Left forelimb (tissue), 1 donor: ENCODE measurements around the gene IYD.

Experiments used
- DNase-seq: peaks from one replicate; pipeline ENCODE4 v3.0.0-alpha.2; 2018; ENCODE audit warnings: low spot score

Gene IYD

GRCh38 chr6:150368762-150369161 is at the start of gene IYD:
Gene IYD (plus strand): TSS chr6:150369012. CDS start chr6:150369032, 20 bp downstream.
- no peak for DNase-seq

- DNase-seq: no peak
Observed at GRCh38 chr6:150319924-150320323, 48.9 kb upstream of the IYD start.

- peak; percentile 85 for DNase-seq
Observed at GRCh38 chr6:150320442-150320841, 48.4 kb upstream of the IYD start.

GRCh38 chr6:150322466-150322871 is 46.3 kb upstream of the IYD start:
- DNase-seq: no peak

GRCh38 chr6:150323205-150323604 is 45.6 kb upstream of the IYD start:
- no peak for DNase-seq

GRCh38 chr6:150324044-150324443 is 44.8 kb upstream of the IYD start:
- DNase-seq: no peak

- no peak for DNase-seq
Observed at GRCh38 chr6:150325066-150325772, 43.6 kb upstream of the IYD start.

GRCh38 chr6:150327117-150327774 is 41.6 kb upstream of the IYD start:
- no peak for DNase-seq

- DNase-seq: no peak
Observed at GRCh38 chr6:150328744-150329405, 39.9 kb upstream of the IYD start.

GRCh38 chr6:150331344-150331743 is 37.5 kb upstream of the IYD start:
- no peak for DNase-seq

- no peak for DNase-seq
Observed at GRCh38 chr6:150332939-150333584, 35.8 kb upstream of the IYD start.

GRCh38 chr6:150333585-150333941 is 35.2 kb upstream of the IYD start:
- no peak for DNase-seq

GRCh38 chr6:150334790-150335783 is 33.7 kb upstream of the IYD start:
- no peak for DNase-seq

GRCh38 chr6:150336299-150336698 is 32.5 kb upstream of the IYD start:
- no peak for DNase-seq

- DNase-seq: no peak
Observed at GRCh38 chr6:150336708-150337107, 32.1 kb upstream of the IYD start.

- DNase-seq: no peak
Observed at GRCh38 chr6:150342126-150342525, 26.7 kb upstream of the IYD start.

- DNase-seq: no peak
Observed at GRCh38 chr6:150343434-150343833, 25.4 kb upstream of the IYD start.

- DNase-seq: no peak
Observed at GRCh38 chr6:150345781-150346180, 23.0 kb upstream of the IYD start.

GRCh38 chr6:150346346-150346745 is 22.5 kb upstream of the IYD start:
- DNase-seq: no peak

- no peak for DNase-seq
Observed at GRCh38 chr6:150347845-150348244, 21.0 kb upstream of the IYD start.

GRCh38 chr6:150349546-150349945 is 19.3 kb upstream of the IYD start:
- DNase-seq: no peak
